NCI-H128 (cell line): ENCODE data around the gene RPL13A.
"Not testable (repeated sequence)": the region's sequence is repeated elsewhere in the genome, so short reads cannot be mapped to it uniquely, and the experiment has no call there.

Experiments used
- DNase-seq: peaks from one replicate; lab custom pipeline; 2025; ENCODE audit not compliant: unreplicated experiment; lab: John Stamatoyannopoulos, UW

The RPL13A gene

GRCh38 chr19:49487277-49488045 is at the start of gene RPL13A:
TSS of gene RPL13A (plus strand) at chr19:49487608. CDS start at chr19:49487630, 22 bp downstream.
- DNase-seq, result peak; percentile 99

GRCh38 chr19:49438261-49438660 is 49.1 kb upstream of the RPL13A start:
- no peak for DNase-seq

- DNase-seq, result no peak
Measured at GRCh38 chr19:49439836-49440235, 47.6 kb upstream of the RPL13A start.

- no peak for DNase-seq
Measured at GRCh38 chr19:49440439-49441209, 46.8 kb upstream of the RPL13A start.

GRCh38 chr19:49441210-49441959 is 46.0 kb upstream of the RPL13A start, which contains the start of gene SLC17A7:
TSS of gene SLC17A7 (minus strand) at chr19:49441527. CDS start at chr19:49441379, 148 bp downstream.
- DNase-seq, result peak; percentile 11

GRCh38 chr19:49441960-49442350 is 45.5 kb upstream of the RPL13A start:
- DNase-seq, result no peak

GRCh38 chr19:49442354-49442753 is 45.1 kb upstream of the RPL13A start:
- DNase-seq, result no peak

GRCh38 chr19:49442771-49443365 is 44.5 kb upstream of the RPL13A start:
- peak; percentile 54 for DNase-seq

GRCh38 chr19:49443366-49444099 is 43.9 kb upstream of the RPL13A start:
- DNase-seq, result peak; percentile 93

- DNase-seq, result not testable (repeated sequence)
Measured at GRCh38 chr19:49444100-49444700, 43.2 kb upstream of the RPL13A start.

GRCh38 chr19:49445997-49446396 is 41.4 kb upstream of the RPL13A start:
- no peak for DNase-seq

- DNase-seq, result no peak
Measured at GRCh38 chr19:49447485-49448431, 39.6 kb upstream of the RPL13A start.

GRCh38 chr19:49448432-49448786 is 39.0 kb upstream of the RPL13A start:
- no peak for DNase-seq

- no peak for DNase-seq
Measured at GRCh38 chr19:49450405-49450804, 37.0 kb upstream of the RPL13A start.

- DNase-seq, result peak; percentile 97
Measured at GRCh38 chr19:49451430-49452181, 35.8 kb upstream of the RPL13A start, which contains the start of gene PIH1D1. TSS of gene PIH1D1 (minus strand) at chr19:49451814. CDS start at chr19:49451574, 240 bp downstream.

- DNase-seq, result peak; percentile 98
Measured at GRCh38 chr19:49453013-49453756, 34.2 kb upstream of the RPL13A start, which contains the start of gene ALDH16A1. TSS of gene ALDH16A1 (plus strand) at chr19:49453225. CDS start at chr19:49453332, 107 bp downstream.

GRCh38 chr19:49453757-49454240 is 33.6 kb upstream of the RPL13A start:
- DNase-seq, result no peak
